Measurements from ENCODE around the gene DDX25.

- TF ChIP-seq CTCF (optimal IDR thresholded peaks at IDR 0.05 in 1 of 3, IDR thresholded peaks at IDR 0.05 in 1 of 3, conservative IDR thresholded peaks at IDR 0.05 in 1 of 3; ENCODE audit: extremely low read depth in 1 of 3, insufficient read depth in 2 of 3, low read length in 3 of 3) (no peak), EZH2 (IDR thresholded peaks at IDR 0.05; ENCODE audit: low read length) (no peak)
Measured at GRCh38 chr11:125942771-125943428, 38.6 kb downstream of the DDX25 start.
